ENCODE measurements around the gene PTPN6. TPM values are rescaled to one million over a fixed set of nuclear protein-coding genes. Genes with fewer than 3 reads are reported as not detected.
A peak's percentile ranks its signal among the peaks of the same experiment; 100 is the strongest.

The PTPN6 gene
- total RNA-seq, 1 experiment from 2014 or later, result 47.7 TPM

- ChIA-PET RAD21 (ENCODE audit: low non-redundant PET in 1 of 2, low total read pairs in 2 of 2, uncharacterized antibody in 2 of 2, unreplicated experiment in 2 of 2) (interaction anchor here (0.6 to 0.9 kb wide), 2 partner anchors 11 to 12 kb away, joined by 3 to 5 read pairs; no protein-coding TSS in a partner anchor), CTCF (interaction anchor here (0.7 to 2.3 kb wide), 10 partner anchors 8 to 185 kb away, joined by 3 to 23 read pairs (median 4); partner anchors contain the start of genes MLF2, SPSB2 and USP5), POLR2A (interaction anchor here (0.9 to 1.3 kb wide), 9 partner anchors 8 to 81 kb away, joined by 3 to 15 read pairs (median 5); partner anchors contain the start of genes ATN1, LPCAT3 and SPSB2)
- Histone ChIP-seq H3K9me3 (ENCODE audit: control insufficient read depth in 1 of 2, insufficient read depth in 1 of 2, low read depth in 1 of 2, low read length in 2 of 2) (no peaks in the 10 kb centered on the region), H2AFZ (ENCODE audit: low read depth, low read length, poor library complexity, severe bottlenecking) (no peak overlapping the region), H3K27me3 (ENCODE audit: insufficient read depth, low read length) (no peaks in the 10 kb centered on the region), H3K36me3 (ENCODE audit: control insufficient read depth in 1 of 2, insufficient read depth in 2 of 2, low read length in 2 of 2) (peaks cover 13 to 37% of the 10 kb centered on the region in 2 experiments; a peak in 3 of 4 replicates), H3K79me2 (ENCODE audit: insufficient read depth, low read length) (peaks cover 22% of the 10 kb centered on the region), H3K4me3 (replicated peaks in 1 of 2; ENCODE audit: low read depth in 1 of 2, low read length in 2 of 2) (peak overlapping the region; percentile 61 to 68), H4K20me1 (ENCODE audit: insufficient read depth) (no peaks in the 10 kb centered on the region), H3K9me2 (ENCODE audit: insufficient read depth) (no peaks in the 10 kb centered on the region), H3K27ac (ENCODE audit: low read depth, low read length) (peak overlapping the region; percentile 93), H3K4me1 (ENCODE audit: control insufficient read depth in 1 of 2, insufficient read depth in 2 of 2, low read length in 2 of 2) (peaks cover 7 to 36% of the 10 kb centered on the region in 2 experiments; a peak in 3 of 4 replicates), H3K4me2 (ENCODE audit: low read length) (peak overlapping the region; percentile 91), H3K9ac (ENCODE audit: low read length) (peak overlapping the region; percentile 93)
- BruUV-seq (replicated peaks), result TSS peak; percentile 92
- ATAC-seq (peak; percentile 91), DNase-seq (ENCODE audit: low read depth, low spot score) (peak; percentile 92)
- intact Hi-C loops (cut with micrococcal nuclease), result loop anchor here (2.0 kb wide), 1 partner anchor 13 kb away; no protein-coding TSS in a partner anchor
- TF ChIP-seq POLR2A (IDR thresholded peaks at IDR 0.05; ENCODE audit: borderline replicate concordance, extremely low read depth, insufficient read depth, insufficient read length) (peak; percentile 75), ZBTB33 (IDR thresholded peaks at IDR 0.05; ENCODE audit: extremely low read depth, insufficient replicate concordance, low read length) (peak; percentile 93), ZFX (IDR thresholded peaks at IDR 0.05) (peak; percentile 80; the same call in 1 of the 2 replicates), EZH2 (IDR thresholded peaks at IDR 0.05) (no peak), ZNF274 (IDR thresholded peaks at IDR 0.05; ENCODE audit: low read depth, low read length) (no peak), CBX3 (IDR thresholded peaks at IDR 0.05; ENCODE audit: low read depth) (no peak), POLR2AphosphoS5 (IDR thresholded peaks at IDR 0.05; ENCODE audit: low read depth, low read length) (peak; percentile 90), TCF7L2 (IDR thresholded peaks at IDR 0.05; ENCODE audit: borderline replicate concordance, extremely low read depth, insufficient read depth, insufficient read length) (peak; percentile 28), YY1 (IDR thresholded peaks at IDR 0.05; ENCODE audit: extremely low read depth, insufficient replicate concordance, low read depth, low read length) (peak; percentile 60), CTCF (IDR thresholded peaks at IDR 0.05 in 2 of 3, conservative IDR thresholded peaks at IDR 0.05 in 1 of 3; ENCODE audit: borderline replicate concordance in 1 of 3, insufficient read depth in 1 of 3, low read depth in 2 of 3, low read length in 2 of 3) (peak in 2 of 3 experiments; percentile 91 to 98; a peak in 4 of 6 replicates)
These were observed 13.4 kb upstream of the PTPN6 start for GRCh38 chr12:6937481-6938352.

All from HCT116 (cell line).